Skin epidermis (tissue), 12 donors: Measurements from ENCODE around the gene ADH6.
"Not testable (repeated sequence)": the region's sequence is repeated elsewhere in the genome, so short reads cannot be mapped to it uniquely, and the experiment has no call there.

ENCODE experiments used
- H3K27ac ChIP-seq, 21 experiments: fragments of 200-600 bp; sonication (generic) in 11 of 21; one replicate each; pipeline ENCODE4 v1.5.0; 2020; ENCODE audit warnings: mild to moderate bottlenecking in 3 of 21, inconsistent platforms in 2 of 21, moderate library complexity in 2 of 21
- H3K4me3 ChIP-seq, 7 experiments: fragments of 200-600 bp; sonication (generic) in 2 of 7; one replicate each; pipeline ENCODE4 v1.5.0; 2020; ENCODE audit warnings: inconsistent platforms in 2 of 7, mild to moderate bottlenecking in 2 of 7, moderate library complexity in 1 of 7

ADH6 gene

DNA sequence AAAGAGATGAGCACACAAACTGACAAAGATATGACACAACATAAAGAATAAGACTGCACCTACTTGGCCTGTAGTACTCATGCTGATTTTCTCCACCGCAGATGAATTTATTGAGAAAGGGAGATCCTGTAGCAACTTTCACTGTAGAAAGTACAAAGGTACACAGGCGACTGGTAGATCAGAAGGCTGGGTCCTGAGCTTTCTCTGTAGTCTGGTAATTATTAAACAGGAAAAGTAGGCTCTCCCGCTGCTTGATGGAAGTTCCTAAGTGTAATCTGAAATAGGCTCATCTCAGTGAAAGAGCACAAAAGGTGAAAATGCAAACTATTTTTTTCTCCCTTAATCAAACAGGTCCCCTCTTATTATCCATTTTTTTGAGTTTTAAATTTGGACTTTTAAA, at the start of gene ADH6:
Gene ADH6 (minus strand): TSS at position 175 of the 400 bp plus-strand sequence. CDS start 94 bp downstream, at position 81.
- no peak within 1 kb of the TSS for H3K27ac ChIP-seq
- no peak within 1 kb of the TSS for H3K4me3 ChIP-seq

DNA sequence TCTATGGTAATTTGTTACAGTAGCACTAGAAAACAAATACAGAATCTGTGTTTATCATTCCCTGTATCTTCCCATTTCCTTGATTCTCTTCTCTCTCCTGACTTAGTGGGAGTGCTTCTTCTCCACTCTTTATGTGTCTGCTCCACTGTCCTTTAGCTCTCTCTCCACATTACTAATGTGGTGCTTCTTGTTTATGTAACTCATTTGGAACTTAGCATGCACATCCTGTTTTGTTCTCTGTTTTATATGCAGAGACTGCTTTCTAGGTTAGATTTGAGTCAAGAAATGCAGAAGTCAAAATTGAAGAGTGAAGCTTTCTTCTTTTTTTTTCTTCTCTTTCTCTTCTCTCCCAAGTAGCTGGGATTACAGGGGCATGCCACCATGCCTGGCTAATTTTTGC, 45.9 kb upstream of the ADH6 start:
- no peak overlapping the region for H3K4me3 ChIP-seq

DNA sequence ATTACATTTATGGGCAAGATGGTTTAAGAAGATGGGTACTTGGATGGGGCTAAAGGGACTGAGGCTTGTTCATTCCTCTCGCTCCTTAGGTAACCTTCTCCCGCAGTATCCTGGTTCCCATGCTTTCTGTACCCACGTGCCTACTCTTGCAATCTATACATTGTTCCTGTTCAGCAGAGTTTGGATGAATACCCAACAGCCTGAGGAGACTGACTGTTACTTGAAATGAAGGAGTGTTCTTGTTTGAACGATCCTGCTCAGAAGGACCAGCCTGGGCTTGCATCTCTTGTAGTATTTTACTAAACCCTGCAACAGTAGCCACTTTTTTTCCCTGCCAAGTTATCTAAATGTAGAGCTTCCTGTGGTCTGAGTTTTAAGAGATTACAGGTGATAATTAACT, 33.7 kb upstream of the ADH6 start:
- peak overlapping the region in 1 of 21 experiments; percentile 3 for H3K27ac ChIP-seq
- H3K4me3 ChIP-seq, result no peak overlapping the region

More for the DNA sequence above, 45.9 kb upstream of the ADH6 start:
- no peak overlapping the region for H3K27ac ChIP-seq

DNA sequence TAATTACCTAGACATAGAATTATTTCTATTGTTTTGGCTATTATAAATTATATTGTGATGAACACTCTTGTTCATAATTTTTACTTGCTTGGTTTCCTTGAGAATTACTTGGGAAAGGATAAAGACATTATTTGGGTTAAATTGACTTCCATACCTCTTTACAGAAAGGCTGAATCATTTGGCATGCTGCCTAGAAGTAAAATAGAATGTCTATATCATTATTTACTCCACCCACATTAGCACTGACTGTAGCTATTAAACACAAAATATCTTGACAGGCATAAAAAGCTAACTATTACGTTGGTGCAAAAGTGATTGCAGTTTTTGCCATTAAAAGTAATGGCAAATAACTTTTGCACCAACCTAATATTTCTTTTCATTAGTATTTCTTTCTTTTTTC, 29.7 kb upstream of the ADH6 start:
- no peak overlapping the region for H3K4me3 ChIP-seq
- H3K27ac ChIP-seq, result no peak overlapping the region

DNA sequence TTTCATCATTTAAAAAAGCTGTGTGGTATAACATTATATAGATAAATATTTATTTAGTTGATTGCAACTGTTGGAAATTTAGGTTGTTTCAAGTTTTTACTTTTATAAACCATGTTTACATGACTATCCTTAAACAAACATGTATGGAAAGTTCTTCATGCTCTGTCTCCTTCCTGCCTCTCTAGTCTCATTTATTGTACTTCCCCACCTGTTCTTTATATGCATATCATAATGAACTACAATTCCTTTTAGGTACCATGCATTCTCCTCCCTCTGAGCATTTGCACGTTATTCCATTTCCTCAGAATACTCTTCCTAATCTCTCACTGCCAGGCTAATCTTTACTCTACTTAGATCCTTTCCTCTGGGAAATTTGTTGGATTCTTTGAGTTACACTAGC, 16.9 kb upstream of the ADH6 start:
- H3K27ac ChIP-seq, result no peak overlapping the region
- no peak overlapping the region for H3K4me3 ChIP-seq

DNA sequence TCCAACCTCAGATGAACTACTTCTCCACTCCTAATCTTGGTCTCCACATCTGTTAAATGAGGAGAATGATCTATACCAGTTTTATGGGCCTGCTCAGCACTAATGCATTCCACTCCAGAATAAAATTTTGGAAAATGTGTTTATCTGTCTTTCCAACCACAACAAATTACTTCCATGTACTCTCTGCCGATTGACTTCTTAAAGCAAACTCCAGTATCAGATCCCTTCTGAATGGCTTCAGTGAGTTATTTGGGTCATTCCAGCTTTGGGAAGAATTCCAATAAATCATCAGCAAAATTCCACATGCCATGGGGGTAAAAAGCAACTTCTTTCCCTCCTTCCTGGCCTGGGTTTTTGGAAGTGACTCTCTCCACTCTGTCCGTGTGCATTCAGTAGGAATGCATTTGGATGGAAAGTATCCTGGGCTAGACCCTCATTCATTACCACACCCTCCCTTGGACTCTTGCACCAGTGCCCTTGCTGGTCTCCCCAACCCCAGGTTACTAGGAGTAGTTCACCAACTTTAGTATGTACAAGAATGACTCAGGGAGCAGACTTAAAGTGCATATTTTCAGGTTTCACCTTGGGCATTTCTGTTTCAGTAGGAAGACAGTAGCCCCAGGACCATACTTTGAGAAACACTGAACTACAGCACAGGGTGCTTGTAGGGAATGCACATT, 15.4 kb upstream of the ADH6 start:
- Histone ChIP-seq H3K4me3 (no peak overlapping the region), H3K27ac (peak overlapping the region in 1 of 21 experiments; percentile 18)

DNA sequence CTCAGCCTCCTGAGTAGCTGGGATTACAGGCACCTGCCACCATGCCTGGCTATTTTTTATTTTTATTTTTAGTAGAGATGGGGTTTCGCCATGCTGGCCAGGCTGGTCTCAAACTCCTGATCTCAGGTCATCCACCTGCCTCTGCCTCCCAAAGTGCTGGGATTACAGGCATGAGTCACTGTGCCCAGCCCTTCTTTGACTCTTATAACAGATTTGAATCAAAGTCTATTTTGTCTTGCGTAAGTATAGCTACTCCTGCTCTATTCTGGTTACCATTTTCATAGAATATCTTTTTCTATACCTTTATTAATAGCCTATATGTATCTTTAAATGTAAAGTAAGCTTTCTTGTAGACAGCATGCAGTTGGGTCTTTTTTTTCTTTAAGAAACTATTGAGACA, 14.4 kb upstream of the ADH6 start:
- not testable (repeated sequence) for H3K4me3 ChIP-seq, H3K27ac ChIP-seq

DNA sequence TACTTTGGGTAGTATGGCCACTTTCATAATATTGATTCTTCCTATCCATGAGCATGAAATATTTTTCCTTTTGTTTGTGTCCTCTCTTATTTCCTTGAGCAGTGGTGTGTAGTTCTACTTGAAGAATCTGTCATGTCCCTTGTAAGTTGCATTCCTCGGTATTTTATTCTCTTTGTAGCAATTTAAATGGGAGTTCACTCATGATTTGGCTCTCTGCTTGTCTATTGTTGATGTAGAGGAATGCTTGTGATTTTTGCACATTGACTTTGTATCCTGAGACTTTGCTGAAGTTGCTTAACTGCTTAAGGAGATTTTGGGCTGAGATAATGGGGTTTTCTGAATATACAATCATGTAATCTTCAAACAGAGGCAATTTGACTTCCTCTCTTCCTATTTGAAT, 9.7 kb upstream of the ADH6 start:
- not testable (repeated sequence) for H3K27ac ChIP-seq, H3K4me3 ChIP-seq

DNA sequence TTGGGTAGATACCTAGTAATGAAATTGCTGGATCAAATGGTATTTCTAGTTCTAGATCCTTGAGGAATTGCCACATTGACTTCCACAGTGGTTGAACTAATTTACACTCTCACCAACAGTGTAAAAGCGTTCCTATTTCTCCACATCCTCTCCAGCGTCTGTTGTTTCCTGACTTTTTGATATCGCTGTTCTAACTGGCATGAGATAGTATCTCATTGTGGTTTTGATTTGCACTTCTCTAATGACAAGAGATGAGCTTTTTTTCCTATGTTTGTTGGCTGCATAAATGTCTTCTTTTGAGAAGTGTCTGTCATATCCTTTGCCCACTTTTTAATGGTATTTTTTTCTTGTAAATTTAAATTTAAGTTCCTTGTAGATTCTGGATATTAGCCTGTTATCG, 8.6 kb upstream of the ADH6 start:
- H3K4me3 ChIP-seq, result not testable (repeated sequence)

DNA sequence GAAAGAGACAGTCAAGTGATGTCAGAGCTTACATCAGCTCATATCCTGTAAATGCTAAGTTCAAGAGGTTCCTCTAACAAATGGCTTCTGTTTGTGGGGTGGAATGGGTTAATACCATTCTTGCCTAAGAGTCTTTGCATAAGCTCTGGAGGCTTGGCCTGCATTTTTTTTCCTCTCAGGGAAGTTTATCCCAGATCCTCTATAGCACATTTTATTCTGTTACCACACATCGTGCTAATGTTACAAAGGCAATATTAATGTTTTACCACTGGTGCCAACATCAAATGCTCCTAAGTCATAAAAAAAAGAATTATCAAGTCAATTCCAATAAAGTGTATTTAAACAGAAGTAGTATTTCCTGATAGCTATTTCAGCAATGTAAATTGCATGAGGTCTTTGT, 2.9 kb upstream of the ADH6 start:
- no peak overlapping the region for H3K27ac ChIP-seq
- no peak overlapping the region for H3K4me3 ChIP-seq

More for the DNA sequence above, 8.6 kb upstream of the ADH6 start:
- H3K27ac ChIP-seq, result not testable (repeated sequence)

DNA sequence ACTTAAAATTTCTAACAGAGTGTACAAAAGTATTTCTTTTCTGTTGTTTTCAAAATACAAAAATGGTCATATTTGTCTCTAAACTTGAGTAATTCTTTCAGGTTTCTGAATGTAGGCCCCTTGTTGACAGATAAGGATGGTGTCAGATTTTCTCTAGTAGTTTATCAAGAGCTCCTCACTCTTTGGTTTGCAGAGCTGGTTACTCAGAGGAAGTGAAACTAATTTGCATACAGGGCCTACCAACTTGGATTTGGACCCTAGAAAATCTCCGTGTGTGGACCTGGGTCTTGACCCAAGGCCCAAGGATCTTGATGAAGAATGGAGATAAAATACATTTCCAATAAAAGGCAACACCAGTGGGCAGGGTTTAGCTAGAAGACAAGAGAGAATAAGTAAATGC, 433 bp upstream of the ADH6 start:
- Histone ChIP-seq H3K4me3 (no peak overlapping the region), H3K27ac (no peak overlapping the region)

DNA sequence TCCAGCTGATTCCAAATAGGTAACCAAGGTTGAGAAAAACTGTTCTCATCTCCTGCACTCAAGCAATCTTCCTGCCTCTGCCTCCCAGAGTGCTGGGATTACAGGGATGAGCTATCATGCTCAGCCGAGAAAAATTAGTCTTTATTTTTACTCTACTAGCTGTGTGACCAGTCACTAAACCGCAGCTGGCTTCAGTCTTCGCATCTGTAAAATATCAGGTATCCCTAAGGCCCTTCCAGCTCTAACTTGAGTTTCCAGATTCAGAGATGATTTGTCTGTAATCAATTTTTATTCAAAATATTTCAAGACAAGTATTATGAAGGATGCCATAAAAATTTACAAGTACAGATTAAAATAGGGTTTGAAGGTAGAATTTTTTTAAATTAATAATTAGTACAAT, 3.5 kb downstream of the ADH6 start:
- Histone ChIP-seq H3K27ac (no peak overlapping the region), H3K4me3 (no peak overlapping the region)

DNA sequence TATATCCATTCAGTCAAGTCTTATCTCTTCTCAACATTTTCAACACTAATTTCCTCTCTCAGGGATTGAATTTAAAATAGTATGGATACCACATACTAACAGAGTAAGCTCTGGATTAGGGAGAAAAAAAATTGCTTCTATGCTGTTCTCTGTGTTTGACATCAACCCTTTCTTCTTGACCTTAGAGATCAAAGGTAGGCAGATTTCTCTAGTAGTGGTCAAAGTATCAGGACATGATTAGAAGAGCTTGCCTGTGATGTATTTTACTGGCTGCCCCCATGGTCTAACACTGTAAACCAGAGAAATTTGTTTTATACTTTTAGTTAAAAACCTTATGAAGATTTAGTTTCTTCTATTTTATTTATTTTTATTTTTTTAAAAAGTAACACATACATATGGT, 8.3 kb downstream of the ADH6 start:
- H3K27ac ChIP-seq, result no peak overlapping the region
- no peak overlapping the region for H3K4me3 ChIP-seq

DNA sequence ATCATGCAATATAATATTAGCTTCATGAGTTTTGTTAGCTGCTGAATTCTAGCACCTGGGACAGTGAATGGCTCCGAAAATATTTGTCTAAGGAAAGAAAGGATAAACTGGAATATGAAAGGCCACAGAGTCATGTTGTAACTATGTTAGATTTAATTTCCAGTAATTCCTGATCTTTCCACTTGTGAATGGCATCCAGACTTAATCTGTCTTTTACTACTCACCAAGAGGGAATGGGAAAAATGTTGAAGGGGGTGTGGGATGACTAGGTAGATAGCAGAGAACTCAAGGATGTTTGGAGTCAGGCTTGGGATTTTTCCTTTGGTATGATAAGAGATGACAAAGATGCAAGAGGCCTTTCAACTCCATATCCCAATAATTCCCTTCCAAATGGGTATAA, 9.4 kb downstream of the ADH6 start:
- Histone ChIP-seq H3K27ac (no peak overlapping the region), H3K4me3 (no peak overlapping the region)

DNA sequence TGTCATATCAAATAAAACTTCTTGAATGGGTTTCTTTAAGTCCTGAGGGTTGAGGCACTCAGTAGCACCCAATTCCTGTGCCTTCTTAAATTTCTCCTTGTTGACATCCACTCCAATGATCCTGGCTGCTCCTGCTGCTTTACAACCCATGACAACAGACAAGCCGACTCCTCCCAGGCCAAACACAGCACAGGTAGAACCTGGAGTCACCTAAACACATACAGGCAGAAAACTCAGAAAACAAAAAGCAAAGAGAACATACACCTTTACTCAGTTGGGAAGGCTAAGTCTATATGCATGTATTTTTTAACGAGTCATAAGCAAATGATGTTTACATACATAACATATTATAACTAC, 10.3 kb downstream of the ADH6 start:
- H3K4me3 ChIP-seq, result no peak overlapping the region
- no peak overlapping the region for H3K27ac ChIP-seq

DNA sequence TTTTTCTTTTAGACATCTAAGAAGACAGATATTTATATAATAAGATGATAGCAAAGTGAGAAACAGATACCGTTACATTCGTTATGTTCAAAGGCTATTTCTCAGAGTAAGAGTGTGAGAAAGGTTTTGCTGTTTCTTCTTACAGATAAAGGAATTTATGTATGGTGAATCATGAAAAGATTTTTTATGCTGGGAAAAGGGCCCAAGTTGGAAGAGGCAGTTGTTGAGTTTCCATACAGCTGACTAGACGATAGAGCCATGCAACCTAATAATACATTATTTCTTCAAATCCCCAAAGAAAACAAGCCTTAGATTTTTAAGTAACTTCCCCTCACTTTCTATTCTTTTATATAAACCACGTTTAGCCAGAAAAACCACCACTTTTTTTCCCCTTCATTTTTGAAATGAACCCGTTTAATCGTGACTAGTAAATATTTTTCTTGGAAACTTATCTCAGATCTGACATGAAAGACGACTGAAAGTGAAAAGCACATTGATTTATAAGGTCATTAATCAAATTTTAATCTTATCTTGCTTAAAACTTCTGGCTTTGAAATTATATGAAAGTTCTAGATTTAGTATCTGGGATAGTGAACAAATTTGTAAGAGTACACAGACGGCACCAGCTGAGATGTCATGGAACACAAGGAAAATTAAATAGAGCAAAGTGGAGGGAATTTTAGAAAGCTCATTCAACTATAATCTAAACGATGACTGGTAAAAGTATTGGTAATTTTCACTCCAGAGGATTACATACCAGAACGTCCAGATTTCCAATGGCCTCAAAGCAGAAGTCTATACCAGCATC, 10.9 kb downstream of the ADH6 start:
- H3K27ac ChIP-seq, result no peak overlapping the region
- no peak overlapping the region for H3K4me3 ChIP-seq

DNA sequence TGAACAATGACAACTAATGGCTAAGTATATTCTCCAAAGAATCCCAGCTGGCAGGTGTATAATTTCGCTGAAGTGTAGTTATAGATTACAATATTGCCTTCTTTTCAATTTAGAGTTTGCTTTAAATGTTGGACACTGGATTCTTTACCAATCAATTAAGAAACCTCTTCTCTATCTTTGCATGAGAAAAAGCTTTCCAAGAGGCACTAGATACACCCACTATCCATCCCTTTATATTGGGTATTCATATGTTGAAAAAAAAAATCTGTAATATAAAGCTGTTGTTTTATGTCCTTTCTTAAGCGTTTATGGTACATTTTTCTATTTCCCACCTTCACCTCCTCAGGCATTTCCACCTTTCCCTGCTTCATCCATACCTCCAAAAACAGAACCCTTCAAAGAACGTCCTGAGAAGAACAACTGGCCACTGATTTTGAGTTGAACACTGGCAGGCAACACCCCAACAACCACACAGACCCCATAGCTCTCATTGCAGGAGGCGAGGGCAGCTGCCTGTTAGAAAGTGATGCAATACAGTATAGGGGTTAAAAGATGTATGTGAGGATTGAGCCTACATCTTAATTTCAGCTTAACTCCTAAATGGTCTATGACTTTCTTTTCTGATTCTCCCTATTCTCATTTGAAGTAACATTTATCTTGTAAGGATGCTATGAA, 11.8 kb downstream of the ADH6 start:
- Histone ChIP-seq H3K4me3 (no peak overlapping the region), H3K27ac (no peak overlapping the region)

DNA sequence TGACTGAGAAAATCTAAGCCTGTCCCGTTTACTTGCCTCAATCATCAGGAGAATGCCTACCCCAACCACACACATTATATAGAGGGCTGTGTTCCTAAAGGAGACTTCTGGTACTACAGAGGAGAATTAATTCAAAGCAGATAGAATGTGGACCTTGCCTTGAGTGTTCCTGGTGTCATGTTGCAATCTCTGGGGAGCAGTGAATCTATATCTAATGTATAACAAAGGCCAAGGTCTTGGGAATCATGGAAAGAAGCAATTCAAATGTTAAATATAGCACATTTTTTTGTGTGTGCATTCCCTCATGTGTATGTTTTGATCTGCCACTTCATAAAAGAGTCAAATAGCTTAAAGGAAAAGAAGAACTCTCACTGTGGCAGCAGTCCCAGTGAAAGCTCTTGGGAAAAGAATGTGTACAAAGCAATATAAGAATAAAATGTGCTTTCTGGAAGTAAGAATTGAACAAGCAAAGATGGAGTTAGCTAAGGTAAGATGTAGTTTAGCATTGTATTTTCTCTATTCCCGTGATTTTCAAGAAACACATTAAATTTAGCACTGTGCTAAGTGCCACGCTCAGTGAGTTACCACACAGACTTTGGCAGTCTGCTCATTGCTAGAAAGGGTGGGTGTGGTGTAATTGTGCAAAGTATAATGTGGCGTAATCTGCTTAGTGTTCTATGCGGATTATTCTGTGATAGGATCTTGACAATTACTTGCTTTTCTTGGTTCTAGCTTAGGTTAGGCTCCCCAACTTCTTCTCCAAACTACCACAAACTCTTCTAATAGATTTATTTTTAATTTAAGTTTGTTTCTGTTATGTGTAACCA, 13.7 kb downstream of the ADH6 start:
- Histone ChIP-seq H3K4me3 (no peak overlapping the region), H3K27ac (peak overlapping the region in 1 of 21 experiments; percentile 36)

DNA sequence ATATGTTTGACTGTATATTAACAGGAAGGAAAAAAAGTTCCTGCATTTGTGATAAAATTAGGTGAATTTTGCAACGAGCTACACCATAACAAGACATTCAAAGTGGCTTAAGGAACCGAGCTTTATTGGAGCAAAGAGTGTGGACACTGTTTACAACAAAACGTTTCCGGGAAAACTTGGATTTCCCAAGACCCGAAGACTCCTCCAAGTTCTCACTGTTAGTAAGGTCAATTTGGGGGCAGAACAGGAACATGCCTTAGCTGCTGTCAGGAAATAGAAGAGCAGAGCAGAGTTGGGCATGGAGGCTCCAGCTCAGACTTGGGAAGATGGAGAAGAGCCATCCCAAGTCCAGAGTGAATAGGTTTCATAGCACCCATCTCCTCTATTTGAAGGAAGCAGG, 16.5 kb downstream of the ADH6 start:
- no peak overlapping the region for H3K4me3 ChIP-seq
- peak overlapping the region in 3 of 21 experiments; percentile 9 to 38 (median 23) for H3K27ac ChIP-seq

DNA sequence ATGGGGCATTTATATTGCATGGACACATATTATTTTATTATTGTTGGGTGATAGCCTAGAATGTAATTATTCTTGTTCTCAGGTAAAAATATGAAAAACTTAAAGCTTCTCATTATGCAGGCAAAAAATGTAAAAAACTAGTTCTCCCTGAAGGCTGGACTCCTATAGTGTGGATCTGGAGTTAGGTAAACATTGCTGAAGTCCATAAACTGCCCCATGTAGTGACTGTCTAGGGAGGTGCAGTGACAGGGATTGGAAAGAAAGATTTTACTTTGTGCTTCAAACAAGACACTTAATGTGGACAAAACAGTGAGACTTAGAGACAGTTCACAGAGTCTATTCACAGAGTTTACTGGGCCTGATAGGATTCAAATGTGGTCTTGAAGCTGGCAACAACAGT, 17.0 kb downstream of the ADH6 start:
- Histone ChIP-seq H3K4me3 (no peak overlapping the region), H3K27ac (peak overlapping the region in 3 of 21 experiments; percentile 9 to 38 (median 23))
